Gastroesophageal sphincter (tissue), 3 donors: ENCODE measurements around the gene ANKS1B.

Source experiments
- EP300 ChIP-seq: sonication (generic); formaldehyde crosslinking; IDR thresholded peaks from one replicate; pipeline ENCODE4 v1.6.1; 2017; ENCODE audit warnings: antibody characterized with exemption, mild to moderate bottlenecking
- POLR2A ChIP-seq, 2 donors: fragments of 450-650 bp; IDR thresholded peaks; one replicate each; pipeline ENCODE4 v1.6.1; 2017; ENCODE audit warnings: antibody characterized with exemption in 2 of 2, mild to moderate bottlenecking in 2 of 2, moderate library complexity in 1 of 2
- POLR2AphosphoS5 ChIP-seq: sonication (generic); formaldehyde crosslinking; IDR thresholded peaks from one replicate; pipeline ENCODE4 v1.6.1; 2017; ENCODE audit warnings: antibody characterized with exemption
- TF ChIP-seq, protein P1 (sequence below), 4 experiments: fragments of 200-600 bp in 2 of 4; fragments of 450-650 bp in 2 of 4; sonication (generic) in 1 of 4; IDR thresholded peaks; one replicate each; pipeline ENCODE4 v1.5.1; 2017 to 2019; ENCODE audit warnings: antibody characterized with exemption in 4 of 4, mild to moderate bottlenecking in 2 of 4, moderate library complexity in 2 of 4

DNA sequence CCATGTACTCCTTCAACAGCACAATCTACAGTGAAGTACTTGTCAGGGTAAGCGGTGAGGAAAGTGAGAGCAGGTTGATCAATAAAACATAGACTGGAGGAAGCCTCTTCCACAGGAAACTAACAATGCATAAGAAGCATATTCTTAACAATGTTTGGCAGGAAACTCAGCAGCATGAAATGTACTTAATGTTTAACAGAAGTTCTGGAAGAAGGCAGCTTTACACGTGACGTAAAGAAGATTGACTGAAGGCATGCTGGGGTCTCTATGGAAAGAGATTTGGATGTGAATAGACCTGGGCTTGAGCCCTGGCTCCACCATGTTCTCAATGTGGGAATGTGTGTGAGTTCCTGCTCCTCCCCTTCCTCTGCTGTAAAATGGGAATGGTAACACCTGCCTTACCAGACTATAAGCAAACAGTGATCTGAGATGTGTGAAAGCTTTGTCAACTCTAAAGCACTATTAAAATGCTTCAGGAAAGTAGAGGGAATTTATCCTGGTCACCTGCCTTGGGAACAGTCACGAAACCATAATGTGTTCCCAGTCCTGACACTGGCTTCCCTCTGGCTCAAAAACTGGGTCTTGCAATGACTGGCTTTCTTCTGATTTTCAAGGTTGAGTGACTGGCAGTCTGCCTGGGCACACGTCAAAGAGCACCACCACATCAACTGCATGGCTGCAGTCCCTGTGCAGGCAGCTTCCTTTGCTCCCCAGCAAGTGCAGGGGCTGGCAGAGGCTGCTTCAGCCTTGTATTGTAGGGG lies 955.0 kb downstream of the ANKS1B start:
- TF ChIP-seq, protein P1, sequence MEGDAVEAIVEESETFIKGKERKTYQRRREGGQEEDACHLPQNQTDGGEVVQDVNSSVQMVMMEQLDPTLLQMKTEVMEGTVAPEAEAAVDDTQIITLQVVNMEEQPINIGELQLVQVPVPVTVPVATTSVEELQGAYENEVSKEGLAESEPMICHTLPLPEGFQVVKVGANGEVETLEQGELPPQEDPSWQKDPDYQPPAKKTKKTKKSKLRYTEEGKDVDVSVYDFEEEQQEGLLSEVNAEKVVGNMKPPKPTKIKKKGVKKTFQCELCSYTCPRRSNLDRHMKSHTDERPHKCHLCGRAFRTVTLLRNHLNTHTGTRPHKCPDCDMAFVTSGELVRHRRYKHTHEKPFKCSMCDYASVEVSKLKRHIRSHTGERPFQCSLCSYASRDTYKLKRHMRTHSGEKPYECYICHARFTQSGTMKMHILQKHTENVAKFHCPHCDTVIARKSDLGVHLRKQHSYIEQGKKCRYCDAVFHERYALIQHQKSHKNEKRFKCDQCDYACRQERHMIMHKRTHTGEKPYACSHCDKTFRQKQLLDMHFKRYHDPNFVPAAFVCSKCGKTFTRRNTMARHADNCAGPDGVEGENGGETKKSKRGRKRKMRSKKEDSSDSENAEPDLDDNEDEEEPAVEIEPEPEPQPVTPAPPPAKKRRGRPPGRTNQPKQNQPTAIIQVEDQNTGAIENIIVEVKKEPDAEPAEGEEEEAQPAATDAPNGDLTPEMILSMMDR (IDR thresholded peaks at IDR 0.05): no peak
- TF ChIP-seq EP300 (no peak), POLR2A (IDR thresholded peaks at IDR 0.05) (no peak), POLR2AphosphoS5 (no peak)
